T47D (cell line): ENCODE data around the gene PDSS2.
"Not testable (repeated sequence)": the region's sequence is repeated elsewhere in the genome, so short reads cannot be mapped to it uniquely, and the experiment has no call there.

ENCODE experiments used
- DNase-seq, 2 experiments: peaks; one replicate each; pipeline versions ENCODE4 v3.0.0 to v3.0.0-alpha.2; 2011 to 2012; ENCODE audit warnings: low read depth in 1 of 2, low spot score in 1 of 2
- JUND ChIP-seq: IDR thresholded peaks from 2 replicates; pipeline ENCODE4 v1.6.1; 2012; ENCODE audit warnings: low read depth
- in situ Hi-C: cut with HindIII; loops from 2 replicates; pipeline ENCODE4 v1.10.0; 2016; ENCODE audit warnings: low sequenced_read_pairs, low pct_unique_long_range_greater_than_20kb

Gene PDSS2

GRCh38 chr6:107122748-107123147 is 336.6 kb downstream of the PDSS2 start:
- in situ Hi-C loops = no loop called here
- no peak for TF ChIP-seq JUND
- DNase-seq = no peak

- TF ChIP-seq JUND = no peak
- in situ Hi-C loops = no loop called here
- no peak for DNase-seq
These were observed 337.3 kb downstream of the PDSS2 start for GRCh38 chr6:107121964-107122495.

- no peak for TF ChIP-seq JUND
- in situ Hi-C loops = no loop called here
These were observed 338.1 kb downstream of the PDSS2 start for GRCh38 chr6:107121266-107121665.

GRCh38 chr6:107120404-107120803 is 339.0 kb downstream of the PDSS2 start:
- in situ Hi-C loops = no loop called here
- no peak for DNase-seq
- no peak for TF ChIP-seq JUND

More at GRCh38 chr6:107121266-107121665, 338.1 kb downstream of the PDSS2 start:
- DNase-seq = no peak

GRCh38 chr6:107118976-107119375 is 340.4 kb downstream of the PDSS2 start:
- no peak for DNase-seq
- in situ Hi-C loops = no loop called here
- TF ChIP-seq JUND = no peak

GRCh38 chr6:107118540-107118939 is 340.8 kb downstream of the PDSS2 start:
- DNase-seq, in situ Hi-C loops: not testable (repeated sequence)

GRCh38 chr6:107116931-107117330 is 342.4 kb downstream of the PDSS2 start:
- DNase-seq = no peak
- no peak for TF ChIP-seq JUND
- in situ Hi-C loops = no loop called here

- DNase-seq = peak; percentile 38 to 42
- in situ Hi-C loops = no loop called here
These were observed 343.0 kb downstream of the PDSS2 start for GRCh38 chr6:107116328-107116892.

GRCh38 chr6:107115695-107116327 is 343.6 kb downstream of the PDSS2 start:
- in situ Hi-C loops = no loop called here
- TF ChIP-seq JUND = no peak
- peak; percentile 26 to 41 for DNase-seq

More at GRCh38 chr6:107116328-107116892, 343.0 kb downstream of the PDSS2 start:
- TF ChIP-seq JUND = no peak

GRCh38 chr6:107114926-107115694 is 344.3 kb downstream of the PDSS2 start, which contains the start of gene BEND3:
TSS of gene BEND3 (minus strand) at chr6:107115515. CDS start at chr6:107099285, 16,230 bp downstream.
- no peak for TF ChIP-seq JUND
- peak; percentile 24 to 47 for DNase-seq

GRCh38 chr6:107114213-107114925 is 345.0 kb downstream of the PDSS2 start:
- in situ Hi-C loops = no loop called here
- peak; percentile 77 to 85 for DNase-seq
- no peak for TF ChIP-seq JUND

More at GRCh38 chr6:107114926-107115694, 344.3 kb downstream of the PDSS2 start, which contains the start of gene BEND3:
- in situ Hi-C loops = no loop called here

GRCh38 chr6:107110200-107110599 is 349.2 kb downstream of the PDSS2 start:
- in situ Hi-C loops = no loop called here
- DNase-seq = no peak

More at GRCh38 chr6:107110200-107110599, 349.2 kb downstream of the PDSS2 start:
- TF ChIP-seq JUND = no peak
